ENCODE data around the gene PBX3.

GRCh38 chr9:125959315-125959714 lies 212.1 kb downstream of the PBX3 start:
- TF ChIP-seq CTCF (IDR thresholded peaks at IDR 0.05) (no peak), POLR2A (IDR thresholded peaks at IDR 0.05) (no peak)
